DOHH2 (cell line): ENCODE data around the gene CAPN10.

Experiments
- H3F3A ChIP-seq: fragments of 200-600 bp; sonication (generic), shearing (Covaris generic); 2 replicates; pipeline ENCODE4 v1.6.0; 2016; ENCODE audit warnings: antibody characterized with exemption, mild to moderate bottlenecking; ENCODE audit not compliant: control insufficient read depth, insufficient read depth
- H3K27ac ChIP-seq: fragments of 200-600 bp; sonication (generic); 2 replicates; pipeline ENCODE4 v1.5.1; 2014; ENCODE audit warnings: low read depth, mild to moderate bottlenecking, low read length, moderate library complexity
- H3K27me3 ChIP-seq: fragments of 200-600 bp; sonication (generic); 2 replicates; pipeline ENCODE4 v1.6.1; 2014; ENCODE audit warnings: mild to moderate bottlenecking, low read length, mixed read lengths; ENCODE audit not compliant: control insufficient read depth
- H3K36me3 ChIP-seq: fragments of 200-600 bp; sonication (generic); 2 replicates; pipeline ENCODE4 v1.6.1; 2014; ENCODE audit warnings: mild to moderate bottlenecking, low read length, moderate library complexity, mixed read lengths; ENCODE audit not compliant: control insufficient read depth
- H3K4me1 ChIP-seq: fragments of 200-600 bp; sonication (generic); 2 replicates; pipeline ENCODE4 v1.6.1; 2014; ENCODE audit warnings: mild to moderate bottlenecking, low read length, mixed read lengths; ENCODE audit not compliant: control insufficient read depth
- H3K4me2 ChIP-seq: fragments of 200-600 bp; sonication (generic); 2 replicates; pipeline ENCODE4 v1.6.0; 2014; ENCODE audit warnings: mild to moderate bottlenecking, low read length, moderate library complexity
- H3K4me3 ChIP-seq: fragments of 200-600 bp; sonication (generic); 2 replicates; pipeline ENCODE4 v1.5.1; 2014; ENCODE audit warnings: mild to moderate bottlenecking, low read length, mixed read lengths
- H3K79me2 ChIP-seq: fragments of 200-600 bp; sonication (generic); 2 replicates; pipeline ENCODE4 v1.6.1; 2014; ENCODE audit warnings: mild to moderate bottlenecking, low read length, mixed read lengths; ENCODE audit not compliant: control insufficient read depth
- H3K9me2 ChIP-seq: fragments of 200-600 bp; sonication (generic); replicated peaks from 2 replicates; pipeline ENCODE4 v1.6.1; 2014; ENCODE audit warnings: mild to moderate bottlenecking, low read length, mixed read lengths; ENCODE audit not compliant: control insufficient read depth
- H3K9me3 ChIP-seq: fragments of 200-600 bp; sonication (generic); 2 replicates; pipeline ENCODE4 v1.6.1; 2014; ENCODE audit warnings: antibody characterized with exemption, low read length, mixed read lengths; ENCODE audit not compliant: control insufficient read depth, insufficient read depth
- H4K20me1 ChIP-seq: fragments of 200-600 bp; sonication (generic); 2 replicates; pipeline ENCODE4 v1.6.0; 2014; ENCODE audit warnings: low read depth, mild to moderate bottlenecking, antibody characterized with exemption, low read length, moderate library complexity; ENCODE audit not compliant: control insufficient read depth, insufficient read depth
- EZH2phosphoT487 ChIP-seq: fragments of 200-600 bp; sonication (generic); IDR thresholded peaks from 2 replicates; pipeline ENCODE4 v1.6.1; 2017; ENCODE audit warnings: borderline replicate concordance, mild to moderate bottlenecking, antibody characterized with exemption, low read length, moderate library complexity, mixed read lengths
- TF ChIP-seq, protein P1 (sequence below): fragments of 200-600 bp; sonication (generic); IDR thresholded peaks from one replicate; pipeline ENCODE4 v1.5.1; 2014; ENCODE audit warnings: antibody characterized with exemption, mild to moderate bottlenecking, low read depth, low read length; ENCODE audit not compliant: poor library complexity, severe bottlenecking

The CAPN10 gene

DNA sequence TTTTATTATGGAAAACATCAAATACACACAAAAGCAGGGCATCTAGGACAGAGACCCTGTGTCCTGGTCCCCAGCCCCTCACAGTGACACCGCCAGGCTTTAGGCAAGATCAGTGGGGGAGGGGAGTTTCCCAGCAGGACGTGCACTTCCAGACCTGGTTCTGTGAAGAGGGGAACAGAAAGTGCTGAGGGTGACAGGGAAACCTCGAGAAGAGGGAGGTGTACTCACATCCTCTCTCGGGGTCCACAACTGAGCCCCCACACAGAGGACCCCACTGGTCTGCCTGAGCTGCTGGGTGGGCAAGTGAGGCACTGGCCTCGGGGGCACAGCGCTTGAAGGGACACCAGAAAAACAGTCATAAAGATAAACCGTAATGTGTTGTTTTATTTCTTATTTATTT is 34.3 kb downstream of the CAPN10 start:
- Histone ChIP-seq H3K9me3 (no peaks in the 10 kb centered on the region), H4K20me1 (no peaks in the 10 kb centered on the region), H3K9me2 (no peaks in the 10 kb centered on the region), H3K4me1 (peaks cover 32% of the 10 kb centered on the region), H3K79me2 (no peaks in the 10 kb centered on the region), H3K4me2 (no peak overlapping the region), H3F3A (no peaks in the 10 kb centered on the region; the same call in 1 of the 2 replicates), H3K36me3 (no peaks in the 10 kb centered on the region), H3K27me3 (no peaks in the 10 kb centered on the region), H3K27ac (no peak overlapping the region), H3K4me3 (no peak overlapping the region)
- TF ChIP-seq, protein P1, sequence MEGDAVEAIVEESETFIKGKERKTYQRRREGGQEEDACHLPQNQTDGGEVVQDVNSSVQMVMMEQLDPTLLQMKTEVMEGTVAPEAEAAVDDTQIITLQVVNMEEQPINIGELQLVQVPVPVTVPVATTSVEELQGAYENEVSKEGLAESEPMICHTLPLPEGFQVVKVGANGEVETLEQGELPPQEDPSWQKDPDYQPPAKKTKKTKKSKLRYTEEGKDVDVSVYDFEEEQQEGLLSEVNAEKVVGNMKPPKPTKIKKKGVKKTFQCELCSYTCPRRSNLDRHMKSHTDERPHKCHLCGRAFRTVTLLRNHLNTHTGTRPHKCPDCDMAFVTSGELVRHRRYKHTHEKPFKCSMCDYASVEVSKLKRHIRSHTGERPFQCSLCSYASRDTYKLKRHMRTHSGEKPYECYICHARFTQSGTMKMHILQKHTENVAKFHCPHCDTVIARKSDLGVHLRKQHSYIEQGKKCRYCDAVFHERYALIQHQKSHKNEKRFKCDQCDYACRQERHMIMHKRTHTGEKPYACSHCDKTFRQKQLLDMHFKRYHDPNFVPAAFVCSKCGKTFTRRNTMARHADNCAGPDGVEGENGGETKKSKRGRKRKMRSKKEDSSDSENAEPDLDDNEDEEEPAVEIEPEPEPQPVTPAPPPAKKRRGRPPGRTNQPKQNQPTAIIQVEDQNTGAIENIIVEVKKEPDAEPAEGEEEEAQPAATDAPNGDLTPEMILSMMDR, result no peak
- TF ChIP-seq EZH2phosphoT487, result no peak

DNA sequence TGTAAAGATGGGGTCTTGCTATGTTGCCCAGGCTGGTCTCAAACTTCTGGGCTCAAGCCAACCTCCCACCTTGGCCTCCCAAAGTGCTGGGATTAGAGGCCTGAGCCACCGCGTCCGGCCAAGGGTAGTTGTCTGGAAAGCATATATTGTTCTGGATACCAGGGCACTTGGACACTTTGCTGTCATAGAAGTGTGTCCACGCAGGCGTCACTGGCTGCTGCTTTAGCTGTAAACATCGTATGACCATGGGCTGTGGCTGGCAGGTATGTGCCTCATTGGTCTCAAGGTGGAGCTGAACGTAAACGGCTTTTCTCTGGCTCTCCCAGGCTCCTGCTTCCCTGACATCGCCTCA is 35.5 kb downstream of the CAPN10 start:
- Histone ChIP-seq H3K27ac (no peak overlapping the region), H3F3A (no peaks in the 10 kb centered on the region; the same call in 1 of the 2 replicates), H3K27me3 (no peaks in the 10 kb centered on the region), H3K36me3 (no peaks in the 10 kb centered on the region), H3K4me2 (no peak overlapping the region; the same call in 1 of the 2 replicates), H3K9me3 (no peaks in the 10 kb centered on the region), H3K4me3 (no peak overlapping the region), H4K20me1 (no peaks in the 10 kb centered on the region), H3K4me1 (peaks cover 39% of the 10 kb centered on the region), H3K79me2 (no peaks in the 10 kb centered on the region), H3K9me2 (no peaks in the 10 kb centered on the region)
- TF ChIP-seq EZH2phosphoT487, result no peak
- TF ChIP-seq, protein P1, result no peak

DNA sequence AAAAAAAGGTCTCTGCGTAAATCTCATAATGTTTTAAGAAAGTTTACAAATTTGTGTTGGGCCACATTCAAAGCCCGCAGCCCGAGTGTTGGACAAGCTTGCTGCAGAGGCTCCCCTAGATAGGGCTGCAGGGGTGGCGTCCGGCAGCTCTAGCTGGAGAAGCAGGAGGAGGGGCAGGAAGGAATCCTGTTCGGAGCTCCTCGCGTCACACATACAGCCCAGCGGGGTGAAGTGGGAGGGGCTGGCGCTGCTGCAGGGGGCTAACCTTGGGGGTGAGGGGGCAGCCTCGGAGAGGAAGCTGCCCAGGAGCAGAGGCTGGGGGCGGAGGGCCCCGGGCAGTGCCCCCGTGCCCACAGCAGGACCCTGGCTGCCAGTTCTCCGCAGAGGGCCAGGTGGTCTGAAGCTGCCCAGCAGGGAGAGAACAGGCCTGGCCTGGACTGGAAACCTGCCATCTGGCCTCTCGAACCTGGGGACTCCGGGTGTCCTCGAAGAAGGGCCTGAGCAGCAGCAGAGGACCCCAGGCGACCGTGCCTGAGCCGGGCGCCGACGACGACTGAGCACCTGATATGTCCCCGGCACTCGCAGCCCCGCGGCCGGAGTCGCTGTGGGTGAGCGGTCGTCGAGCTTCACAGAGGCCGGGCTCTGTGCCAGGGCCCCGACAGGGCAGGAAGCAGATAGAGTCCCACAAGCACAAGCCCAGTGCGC is 36.1 kb downstream of the CAPN10 start:
- Histone ChIP-seq H3K4me1 (peaks cover 38% of the 10 kb centered on the region), H3F3A (no peaks in the 10 kb centered on the region), H3K9me2 (no peaks in the 10 kb centered on the region), H4K20me1 (no peaks in the 10 kb centered on the region), H3K79me2 (no peaks in the 10 kb centered on the region), H3K4me2 (no peak overlapping the region), H3K27me3 (no peaks in the 10 kb centered on the region), H3K27ac (no peak overlapping the region), H3K36me3 (no peaks in the 10 kb centered on the region), H3K9me3 (no peaks in the 10 kb centered on the region), H3K4me3 (no peak overlapping the region)
- TF ChIP-seq, protein P1, result no peak
- no peak for TF ChIP-seq EZH2phosphoT487
